ENCODE results near the gene LRCH2. TPM values are rescaled to one million over a fixed set of nuclear protein-coding genes. Genes with fewer than 3 reads are reported as not detected.

Gene LRCH2
- total and polyA plus RNA-seq, 9 of the 15 experiments (the other 6 are each of a cell fraction or from before 2014, with no cell fraction given): 1.4 to 7.2 (median 2.9) TPM

GRCh38 chrX:115261148-115261547 is 27.3 kb upstream of the LRCH2 start:
- no peaks in the 10 kb centered on the region for H3K27me3 ChIP-seq (ENCODE audit: control insufficient read depth in 2 of 2, insufficient read depth in 2 of 2, low read length in 2 of 2)
- no peak overlapping the region for H2AFZ ChIP-seq (ENCODE audit: low read depth, low read length)
- no peak overlapping the region for H3K27ac ChIP-seq (ENCODE audit: extremely low read depth, low read depth, low read length)
- H3K4me3 ChIP-seq: no peak overlapping the region
- WGBS (ENCODE audit: insufficient coverage, low coverage, missing lambda C conversion rate): 0% methylated on average over 1 of the region's 2 CpGs
- FAIRE-seq (no peak), ATAC-seq (no peak), DNase-seq (ENCODE audit: extremely low read depth in 1 of 4, low spot score in 3 of 4) (no peak)
- H3K9ac ChIP-seq (ENCODE audit: insufficient read depth in 1 of 2, low read depth in 2 of 2, low read length in 2 of 2): no peak overlapping the region
- no peak overlapping the region for H3K4me2 ChIP-seq (ENCODE audit: insufficient read depth, low read length)
- no peaks in the 10 kb centered on the region for H4K20me1 ChIP-seq (replicated peaks; ENCODE audit: control insufficient read depth, insufficient read depth, low read length)
- ChIA-PET CTCF (ENCODE audit: low intra/inter-chr PET ratio) (no interaction called here), POLR2A (no interaction called here)
- no TSS peak for BruUV-seq (replicated peaks)
- intact Hi-C loops (cut with micrococcal nuclease): no loop called here
- H3K9me1 ChIP-seq (ENCODE audit: control insufficient read depth, insufficient read depth, low read length): no peaks in the 10 kb centered on the region
- H3K9me3 ChIP-seq (replicated peaks; ENCODE audit: control insufficient read depth, insufficient read depth, low read depth, low read length): no peaks in the 10 kb centered on the region
- H3K36me3 ChIP-seq (ENCODE audit: control insufficient read depth, insufficient read depth, low read length): no peaks in the 10 kb centered on the region
- no peaks in the 10 kb centered on the region for H3K4me1 ChIP-seq (replicated peaks in 1 of 2; ENCODE audit: control insufficient read depth in 2 of 2, insufficient read depth in 2 of 2, low read length in 2 of 2)
- no peaks in the 10 kb centered on the region for H3K79me2 ChIP-seq (ENCODE audit: control insufficient read depth, insufficient read depth, low read length)
- in situ Hi-C loops (cut with MboI): no loop called here
- no peak for TF ChIP-seq HNRNPLL (IDR thresholded peaks at IDR 0.05; ENCODE audit: low read depth, low read length, poor library complexity, severe bottlenecking)
- no peak for TF ChIP-seq ZNF217 (CRISPR knock-in tag; IDR thresholded peaks at IDR 0.05)
- TF ChIP-seq, protein P1, sequence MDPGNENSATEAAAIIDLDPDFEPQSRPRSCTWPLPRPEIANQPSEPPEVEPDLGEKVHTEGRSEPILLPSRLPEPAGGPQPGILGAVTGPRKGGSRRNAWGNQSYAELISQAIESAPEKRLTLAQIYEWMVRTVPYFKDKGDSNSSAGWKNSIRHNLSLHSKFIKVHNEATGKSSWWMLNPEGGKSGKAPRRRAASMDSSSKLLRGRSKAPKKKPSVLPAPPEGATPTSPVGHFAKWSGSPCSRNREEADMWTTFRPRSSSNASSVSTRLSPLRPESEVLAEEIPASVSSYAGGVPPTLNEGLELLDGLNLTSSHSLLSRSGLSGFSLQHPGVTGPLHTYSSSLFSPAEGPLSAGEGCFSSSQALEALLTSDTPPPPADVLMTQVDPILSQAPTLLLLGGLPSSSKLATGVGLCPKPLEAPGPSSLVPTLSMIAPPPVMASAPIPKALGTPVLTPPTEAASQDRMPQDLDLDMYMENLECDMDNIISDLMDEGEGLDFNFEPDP (CRISPR knock-in tag; IDR thresholded peaks at IDR 0.05): no peak
- no peak for TF ChIP-seq SUPT5H (IDR thresholded peaks at IDR 0.05)
- TF ChIP-seq, protein P2, sequence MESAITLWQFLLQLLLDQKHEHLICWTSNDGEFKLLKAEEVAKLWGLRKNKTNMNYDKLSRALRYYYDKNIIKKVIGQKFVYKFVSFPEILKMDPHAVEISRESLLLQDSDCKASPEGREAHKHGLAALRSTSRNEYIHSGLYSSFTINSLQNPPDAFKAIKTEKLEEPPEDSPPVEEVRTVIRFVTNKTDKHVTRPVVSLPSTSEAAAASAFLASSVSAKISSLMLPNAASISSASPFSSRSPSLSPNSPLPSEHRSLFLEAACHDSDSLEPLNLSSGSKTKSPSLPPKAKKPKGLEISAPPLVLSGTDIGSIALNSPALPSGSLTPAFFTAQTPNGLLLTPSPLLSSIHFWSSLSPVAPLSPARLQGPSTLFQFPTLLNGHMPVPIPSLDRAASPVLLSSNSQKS (CRISPR knock-in tag; IDR thresholded peaks at IDR 0.05): no peak
- no peak for TF ChIP-seq BRF1 (IDR thresholded peaks at IDR 0.05; ENCODE audit: borderline replicate concordance, extremely low read depth, insufficient read length)
- TF ChIP-seq PHTF2 (CRISPR knock-in tag; IDR thresholded peaks at IDR 0.05): no peak
- no peak for TF ChIP-seq PBX2 (CRISPR knock-in tag; IDR thresholded peaks at IDR 0.05; ENCODE audit: low read depth)
- no peak for TF ChIP-seq PBX2 (tag; conservative IDR thresholded peaks at IDR 0.05; ENCODE audit: low read depth)
- no peak for TF ChIP-seq TAF15 (IDR thresholded peaks at IDR 0.05; ENCODE audit: low read depth, low read length)
- TF ChIP-seq, protein P3, sequence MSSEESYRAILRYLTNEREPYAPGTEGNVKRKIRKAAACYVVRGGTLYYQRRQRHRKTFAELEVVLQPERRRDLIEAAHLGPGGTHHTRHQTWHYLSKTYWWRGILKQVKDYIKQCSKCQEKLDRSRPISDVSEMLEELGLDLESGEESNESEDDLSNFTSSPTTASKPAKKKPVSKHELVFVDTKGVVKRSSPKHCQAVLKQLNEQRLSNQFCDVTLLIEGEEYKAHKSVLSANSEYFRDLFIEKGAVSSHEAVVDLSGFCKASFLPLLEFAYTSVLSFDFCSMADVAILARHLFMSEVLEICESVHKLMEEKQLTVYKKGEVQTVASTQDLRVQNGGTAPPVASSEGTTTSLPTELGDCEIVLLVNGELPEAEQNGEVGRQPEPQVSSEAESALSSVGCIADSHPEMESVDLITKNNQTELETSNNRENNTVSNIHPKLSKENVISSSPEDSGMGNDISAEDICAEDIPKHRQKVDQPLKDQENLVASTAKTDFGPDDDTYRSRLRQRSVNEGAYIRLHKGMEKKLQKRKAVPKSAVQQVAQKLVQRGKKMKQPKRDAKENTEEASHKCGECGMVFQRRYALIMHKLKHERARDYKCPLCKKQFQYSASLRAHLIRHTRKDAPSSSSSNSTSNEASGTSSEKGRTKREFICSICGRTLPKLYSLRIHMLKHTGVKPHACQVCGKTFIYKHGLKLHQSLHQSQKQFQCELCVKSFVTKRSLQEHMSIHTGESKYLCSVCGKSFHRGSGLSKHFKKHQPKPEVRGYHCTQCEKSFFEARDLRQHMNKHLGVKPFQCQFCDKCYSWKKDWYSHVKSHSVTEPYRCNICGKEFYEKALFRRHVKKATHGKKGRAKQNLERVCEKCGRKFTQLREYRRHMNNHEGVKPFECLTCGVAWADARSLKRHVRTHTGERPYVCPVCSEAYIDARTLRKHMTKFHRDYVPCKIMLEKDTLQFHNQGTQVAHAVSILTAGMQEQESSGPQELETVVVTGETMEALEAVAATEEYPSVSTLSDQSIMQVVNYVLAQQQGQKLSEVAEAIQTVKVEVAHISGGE (CRISPR knock-in tag; IDR thresholded peaks at IDR 0.05): no peak
- TF ChIP-seq HDGF (IDR thresholded peaks at IDR 0.05): no peak

Measured in K562 (cell line).